Upper lobe of left lung (tissue), 6 donors: ENCODE measurements around the gene RNF26. TPM values are rescaled to one million over a fixed set of nuclear protein-coding genes. Genes with fewer than 3 reads are reported as not detected.

ENCODE experiments used
- ATAC-seq, 2 donors: fragments of 200-7000 bp; cut with Tn5 transposase; one replicate each; pipeline ENCODE4 v1.9.1; 2022; ENCODE audit warnings: mild to moderate bottlenecking in 2 of 2, moderate library complexity in 2 of 2; ENCODE audit not compliant: low FRiP score in 2 of 2
- DNase-seq, 2 donors: peaks; one replicate each; pipeline ENCODE4 v3.0.0-alpha.2; 2019 to 2020
- H3K27ac ChIP-seq, 4 donors: fragments of 200-600 bp; sonication (generic); one replicate each; pipeline ENCODE4 v1.5.1; 2016 to 2019
- H3K27me3 ChIP-seq, 4 donors: fragments of 200-600 bp; sonication (generic); one replicate each; pipeline ENCODE4 v1.5.1; 2017 to 2019
- H3K36me3 ChIP-seq, 4 donors: fragments of 200-600 bp; sonication (generic); one replicate each; pipeline ENCODE4 v1.5.1; 2016 to 2019
- H3K4me1 ChIP-seq, 4 donors: fragments of 200-600 bp; sonication (generic); one replicate each; pipeline ENCODE4 v1.5.1; 2018 to 2019
- H3K4me3 ChIP-seq, 4 donors: fragments of 200-600 bp; sonication (generic); one replicate each; pipeline ENCODE4 v1.5.1; 2017 to 2019; ENCODE audit warnings: mild to moderate bottlenecking in 2 of 4, moderate library complexity in 1 of 4
- H3K9me3 ChIP-seq, 4 donors: fragments of 200-600 bp; sonication (generic); one replicate each; pipeline ENCODE4 v1.5.1; 2018 to 2019
- EP300 ChIP-seq, 4 donors: sonication (generic); formaldehyde crosslinking; IDR thresholded peaks; one replicate each; pipeline ENCODE4 v1.5.1; 2017; ENCODE audit warnings: antibody characterized with exemption in 4 of 4, control low read depth in 2 of 4
- POLR2A ChIP-seq, 4 donors: fragments of 450-650 bp; IDR thresholded peaks; one replicate each; pipeline ENCODE4 v1.5.1; 2016 to 2017; ENCODE audit warnings: antibody characterized with exemption in 4 of 4, mild to moderate bottlenecking in 2 of 4
- POLR2AphosphoS5 ChIP-seq, 2 donors: sonication (generic); formaldehyde crosslinking; IDR thresholded peaks; one replicate each; pipeline ENCODE4 v1.5.1; 2017; ENCODE audit warnings: antibody characterized with exemption in 2 of 2
- WGBS, 2 donors: methylation state at CpG; one replicate each; pipeline ENCODE4 v1.1.5; 2017 to 2018; 5-methylcytosine and 5-hydroxymethylcytosine counted together
- total RNA-seq, 6 donors: library from RNA; depleted of rRNA in 4 of 6; stranded (reverse); fragments of >200 nt in 4 of 6; gene quantifications; one replicate each; pipeline versions ENCODE4 v1.1.0 to v1.2.1, GENCODE V29; 2016 to 2021
- TF ChIP-seq, protein P1 (sequence below), 6 experiments: fragments of 450-650 bp in 4 of 6; fragments of 200-600 bp in 2 of 6; sonication (generic) in 2 of 6; IDR thresholded peaks; one replicate each; pipeline ENCODE4 v1.5.1; 2016 to 2019; ENCODE audit warnings: antibody characterized with exemption in 6 of 6
- donor health status: DM: no; HTN: no; CAD: no; lungs with moderate emphysema.
- donor health status: DM: no; HTN: yes; CAD: no; lungs with severe emphysema.

RNF26 gene
- total RNA-seq, 6 donors from 2014 or later = 5.2 to 25.5 (median 14.8) TPM

DNA sequence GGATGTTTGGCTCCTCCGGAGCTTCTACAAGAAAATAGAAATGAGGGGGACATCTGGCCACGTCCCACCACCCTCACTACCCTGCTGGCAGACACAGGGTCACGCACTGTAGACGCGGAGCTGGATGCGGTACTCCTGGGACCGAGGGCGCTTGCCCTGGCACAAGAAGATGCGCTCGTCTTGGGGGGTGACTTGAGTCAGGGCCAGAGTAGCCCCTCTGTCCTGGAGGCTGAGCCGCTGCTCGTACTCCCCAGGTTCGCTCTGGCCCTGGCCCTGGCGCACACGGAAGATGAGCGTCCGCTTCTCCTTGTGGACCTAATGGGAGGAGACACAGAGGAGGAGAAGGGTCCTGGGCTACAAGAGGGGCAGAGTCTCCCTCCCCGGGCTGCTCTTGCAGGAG lies 19.6 kb upstream of the RNF26 start:
- peaks cover 0 to 25% (median 12%) of the 10 kb centered on the region in 4 donors for H3K27me3 ChIP-seq
- TF ChIP-seq, protein P1, sequence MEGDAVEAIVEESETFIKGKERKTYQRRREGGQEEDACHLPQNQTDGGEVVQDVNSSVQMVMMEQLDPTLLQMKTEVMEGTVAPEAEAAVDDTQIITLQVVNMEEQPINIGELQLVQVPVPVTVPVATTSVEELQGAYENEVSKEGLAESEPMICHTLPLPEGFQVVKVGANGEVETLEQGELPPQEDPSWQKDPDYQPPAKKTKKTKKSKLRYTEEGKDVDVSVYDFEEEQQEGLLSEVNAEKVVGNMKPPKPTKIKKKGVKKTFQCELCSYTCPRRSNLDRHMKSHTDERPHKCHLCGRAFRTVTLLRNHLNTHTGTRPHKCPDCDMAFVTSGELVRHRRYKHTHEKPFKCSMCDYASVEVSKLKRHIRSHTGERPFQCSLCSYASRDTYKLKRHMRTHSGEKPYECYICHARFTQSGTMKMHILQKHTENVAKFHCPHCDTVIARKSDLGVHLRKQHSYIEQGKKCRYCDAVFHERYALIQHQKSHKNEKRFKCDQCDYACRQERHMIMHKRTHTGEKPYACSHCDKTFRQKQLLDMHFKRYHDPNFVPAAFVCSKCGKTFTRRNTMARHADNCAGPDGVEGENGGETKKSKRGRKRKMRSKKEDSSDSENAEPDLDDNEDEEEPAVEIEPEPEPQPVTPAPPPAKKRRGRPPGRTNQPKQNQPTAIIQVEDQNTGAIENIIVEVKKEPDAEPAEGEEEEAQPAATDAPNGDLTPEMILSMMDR (IDR thresholded peaks at IDR 0.05) = no peak
- TF ChIP-seq EP300 (IDR thresholded peaks at IDR 0.05) (no peak), POLR2A (IDR thresholded peaks at IDR 0.05) (no peak), POLR2AphosphoS5 (IDR thresholded peaks at IDR 0.05) (no peak)
- ATAC-seq = no peak
- peaks cover 0 to 49% (median 0%) of the 10 kb centered on the region in 4 donors for H3K36me3 ChIP-seq
- DNase-seq = peak in 1 of 2 donors; percentile 42
- H3K9me3 ChIP-seq = no peaks in the 10 kb centered on the region
- H3K4me3 ChIP-seq = peak overlapping the region in 3 of 4 donors; percentile 50 to 63 (median 56)
- H3K27ac ChIP-seq = peak overlapping the region in 3 of 4 donors; percentile 81 to 96 (median 91)
- 73% methylated on average over 16 of the region's 18 CpGs; no CpG with 5 or more reads in 1 of the 2 donors for WGBS, 2 donors
- peaks cover 35 to 50% (median 41%) of the 10 kb centered on the region in 4 donors for H3K4me1 ChIP-seq

DNA sequence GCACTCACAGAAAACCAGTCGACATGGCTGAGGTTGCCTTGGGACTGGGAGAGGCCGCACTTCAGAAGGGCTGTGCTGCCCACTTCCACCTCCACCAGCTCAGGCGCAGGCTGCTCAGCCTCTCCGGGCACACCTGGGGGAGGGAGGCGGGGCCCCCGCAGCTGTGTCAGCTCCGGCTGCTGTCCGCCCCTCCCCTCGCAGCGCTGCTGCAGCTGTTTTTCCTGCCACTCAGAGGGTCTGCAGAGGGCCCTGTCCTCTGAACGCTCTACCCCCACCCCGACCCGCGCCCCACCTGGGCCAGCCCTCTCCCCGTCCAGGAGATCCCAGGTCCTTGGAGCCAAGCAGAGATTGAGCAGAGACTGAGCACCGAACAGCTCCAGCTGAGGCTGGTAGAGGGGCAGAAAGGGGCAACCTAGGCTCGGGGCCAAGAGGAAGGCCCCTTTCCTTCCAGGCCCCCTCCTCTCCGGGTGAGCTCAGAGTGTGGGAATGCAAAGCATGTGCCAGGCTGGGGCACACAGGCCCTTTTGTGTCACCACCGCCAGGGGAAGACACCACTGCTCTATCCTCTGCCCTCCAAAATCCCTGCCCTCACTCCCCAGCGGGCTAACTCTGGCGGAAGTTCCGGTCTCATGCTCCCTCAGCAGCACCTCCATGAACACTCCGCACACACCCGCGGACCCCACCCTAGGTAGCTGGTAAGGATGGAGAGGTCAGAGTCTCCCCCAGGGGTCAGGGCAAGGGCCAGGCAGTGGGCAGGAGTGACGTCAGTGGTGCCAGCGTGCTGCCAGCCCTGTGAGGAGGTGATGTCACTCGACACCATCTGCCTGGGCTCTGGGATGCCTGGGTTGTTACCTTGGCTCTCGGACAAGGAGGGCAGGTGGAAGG lies 19.0 kb upstream of the RNF26 start:
- H3K36me3 ChIP-seq = peaks cover 0 to 42% (median 0%) of the 10 kb centered on the region in 4 donors
- no peak for TF ChIP-seq POLR2AphosphoS5 (IDR thresholded peaks at IDR 0.05)
- no peak for TF ChIP-seq POLR2A (IDR thresholded peaks at IDR 0.05)
- no peak for TF ChIP-seq EP300 (IDR thresholded peaks at IDR 0.05)
- TF ChIP-seq, protein P1 (IDR thresholded peaks at IDR 0.05) = peak in 3 of 6 experiments; percentile 26 to 51 (median 37)
- H3K27ac ChIP-seq = peak overlapping the region; percentile 81 to 96 (median 90)
- peak; percentile 0 to 15 for ATAC-seq
- H3K4me3 ChIP-seq = peak overlapping the region; percentile 27 to 63 (median 53)
- DNase-seq = peak in 1 of 2 donors; percentile 85
- 0 to 9% methylated on average over 8 to 26 of the region's 29 CpGs for WGBS, 2 donors
- H3K27me3 ChIP-seq = peaks cover 0 to 25% (median 12%) of the 10 kb centered on the region in 4 donors
- no peaks in the 10 kb centered on the region for H3K9me3 ChIP-seq
- H3K4me1 ChIP-seq = peaks cover 38 to 56% (median 46%) of the 10 kb centered on the region in 4 donors

DNA sequence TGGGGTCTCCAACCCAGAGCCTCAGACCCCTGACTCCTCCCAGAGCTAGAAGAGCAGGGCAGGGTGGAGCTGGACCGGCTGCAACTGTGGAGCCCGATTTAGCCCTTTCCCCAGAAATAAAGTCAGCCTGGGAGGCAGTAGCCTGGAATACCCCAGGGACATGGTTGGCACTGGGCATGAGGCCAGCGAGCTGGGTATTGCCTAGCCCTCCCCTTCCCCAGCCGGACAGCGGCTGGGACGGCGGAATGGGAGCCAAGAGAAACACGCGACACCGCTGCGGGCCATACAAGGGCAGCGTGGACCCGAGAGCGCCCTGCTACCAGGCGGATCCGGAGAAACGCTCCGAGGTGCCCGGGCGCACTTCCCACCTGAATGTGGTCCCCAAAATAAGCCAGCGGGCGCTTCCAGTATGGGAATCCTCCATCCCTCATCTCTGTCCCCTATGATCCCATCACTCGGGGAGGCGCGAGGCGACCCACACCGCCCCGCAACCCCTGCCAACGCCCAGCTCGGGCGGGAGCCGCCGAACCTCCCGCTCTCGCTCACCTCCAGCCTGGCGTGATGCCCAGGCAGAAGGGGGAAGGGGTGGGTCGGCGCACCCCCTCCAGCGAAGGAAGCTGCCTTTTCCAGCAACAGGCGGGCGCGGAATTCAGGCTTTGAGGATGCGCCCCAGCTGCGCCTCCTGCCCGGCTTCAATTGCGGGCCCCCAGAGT lies 18.2 kb upstream of the RNF26 start:
- DNase-seq (peak in 1 of 2 donors; percentile 80), ATAC-seq (no peak)
- peaks cover 0 to 33% (median 15%) of the 10 kb centered on the region in 4 donors for H3K27me3 ChIP-seq
- peak overlapping the region; percentile 81 to 96 (median 90) for H3K27ac ChIP-seq
- H3K36me3 ChIP-seq = peaks cover 0 to 34% (median 0%) of the 10 kb centered on the region in 4 donors
- TF ChIP-seq, protein P1 (IDR thresholded peaks at IDR 0.05) = no peak
- TF ChIP-seq POLR2A (IDR thresholded peaks at IDR 0.05) (no peak), EP300 (IDR thresholded peaks at IDR 0.05) (no peak), POLR2AphosphoS5 (IDR thresholded peaks at IDR 0.05) (no peak)
- peaks cover 45 to 64% (median 53%) of the 10 kb centered on the region in 4 donors for H3K4me1 ChIP-seq
- 1% methylated on average over 38 of the region's 46 CpGs; no CpG with 5 or more reads in 1 of the 2 donors for WGBS, 2 donors
- peak overlapping the region; percentile 27 to 63 (median 53) for H3K4me3 ChIP-seq
- H3K9me3 ChIP-seq = no peaks in the 10 kb centered on the region

DNA sequence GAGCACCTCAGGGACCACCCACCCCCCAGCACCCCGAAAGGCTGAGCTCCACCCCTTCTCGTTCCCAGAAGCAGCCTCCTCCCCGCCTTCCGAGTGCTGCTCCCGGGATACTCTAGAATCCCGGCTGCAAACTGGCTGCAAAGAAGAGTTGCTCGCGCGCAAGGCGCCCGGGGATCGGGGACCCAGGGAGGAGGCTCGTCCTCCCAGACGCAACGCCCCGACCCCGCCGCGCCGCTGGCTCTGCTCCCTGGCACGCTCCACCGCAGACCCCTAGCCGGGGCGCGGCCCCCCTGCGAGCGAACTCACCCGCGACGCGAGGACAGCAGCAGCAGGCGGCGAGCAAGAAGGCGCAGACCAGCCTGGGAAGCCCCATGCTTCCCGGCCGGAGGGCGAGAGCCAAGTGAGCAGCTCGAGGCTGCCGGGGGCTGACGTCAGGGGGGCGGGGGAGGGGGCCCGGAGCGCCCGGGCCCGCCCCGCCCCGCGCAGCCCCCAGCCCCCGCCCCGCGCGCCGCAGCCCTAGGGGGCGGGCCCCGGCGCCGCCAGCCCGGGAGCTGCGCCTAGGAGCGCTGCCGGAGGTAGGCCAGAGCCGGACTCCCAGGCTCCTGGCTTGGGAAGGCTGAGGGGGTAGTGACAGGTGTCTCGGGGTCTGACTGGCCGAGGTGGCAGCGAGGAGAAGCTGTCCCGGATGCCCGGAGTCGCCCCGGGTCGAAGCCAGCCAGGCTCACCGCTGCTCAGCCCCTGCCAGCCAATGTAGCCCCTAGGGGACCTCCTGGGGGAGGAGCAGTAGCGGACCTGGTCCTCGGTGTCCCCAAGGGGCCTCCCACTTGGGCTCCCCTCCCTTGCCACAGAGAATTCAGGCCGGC lies 17.4 kb upstream of the RNF26 start, which contains the start of gene MCAM:
MCAM (minus strand) TSS at position 402 of the 863 bp plus-strand sequence; CDS start at position 373, 29 bp downstream.
- Histone ChIP-seq H3K36me3 (peaks cover 0 to 26% (median 0%) of the 10 kb centered on the region in 4 donors), H3K4me1 (peaks cover 52 to 72% (median 61%) of the 10 kb centered on the region in 4 donors), H3K4me3 (peak within 1 kb of the TSS; percentile 27 to 63 (median 53)), H3K27ac (peak within 1 kb of the TSS; percentile 88 to 96 (median 92)), H3K27me3 (peaks cover 0 to 36% (median 15%) of the 10 kb centered on the region in 4 donors), H3K9me3 (no peaks in the 10 kb centered on the region)
- WGBS, 2 donors = 1 to 8% methylated on average over 5 to 27 of the region's 74 CpGs
- ATAC-seq = no peak
- DNase-seq = peak in 1 of 2 donors; percentile 88
- TF ChIP-seq POLR2AphosphoS5 (IDR thresholded peaks at IDR 0.05) (peak; percentile 28 to 57), POLR2A (IDR thresholded peaks at IDR 0.05) (peak in 1 of 4 donors; percentile 20), EP300 (IDR thresholded peaks at IDR 0.05) (no peak)
- TF ChIP-seq, protein P1 (IDR thresholded peaks at IDR 0.05) = no peak
